Hepatocyte (in vitro differentiated cells): ENCODE results near the gene PISD. TPM values are rescaled to one million over a fixed set of nuclear protein-coding genes. Genes with fewer than 3 reads are reported as not detected.

ENCODE experiments used
- DNase-seq: peaks from one replicate; pipeline ENCODE4 v3.0.0-alpha.2; 2016; ENCODE audit warnings: low spot score
- H2AFZ ChIP-seq: fragments of 200-600 bp; sonication (generic); 2 replicates; pipeline ENCODE4 v1.6.0; 2016; ENCODE audit warnings: antibody characterized with exemption, mild to moderate bottlenecking
- H3K27ac ChIP-seq: fragments of 200-600 bp; sonication (generic); 2 replicates; pipeline ENCODE4 v1.5.1; 2016; ENCODE audit warnings: mild to moderate bottlenecking
- H3K27me3 ChIP-seq: fragments of 200-600 bp; sonication (generic); 2 replicates; pipeline ENCODE4 v1.6.1; 2016
- H3K36me3 ChIP-seq: fragments of 200-600 bp; sonication (generic); replicated peaks from 2 replicates; pipeline ENCODE4 v1.5.1; 2016; ENCODE audit warnings: low read depth; ENCODE audit not compliant: insufficient read depth
- H3K4me1 ChIP-seq: fragments of 200-600 bp; sonication (generic); 2 replicates; pipeline ENCODE4 v1.5.1; 2016; ENCODE audit warnings: mild to moderate bottlenecking, moderate library complexity; ENCODE audit not compliant: insufficient read depth
- H3K4me2 ChIP-seq: fragments of 200-600 bp; sonication (generic); 2 replicates; pipeline ENCODE4 v1.6.0; 2016
- H3K4me3 ChIP-seq: fragments of 200-600 bp; sonication (generic); 2 replicates; pipeline ENCODE4 v1.5.1; 2016; ENCODE audit warnings: mild to moderate bottlenecking
- H3K79me2 ChIP-seq: fragments of 200-600 bp; sonication (generic); 2 replicates; pipeline ENCODE4 v1.6.0; 2017; ENCODE audit warnings: mild to moderate bottlenecking
- H3K9me2 ChIP-seq: fragments of 200-600 bp; sonication (generic); replicated peaks from 2 replicates; pipeline ENCODE4 v1.6.0; 2017; ENCODE audit warnings: mild to moderate bottlenecking; ENCODE audit not compliant: insufficient read depth
- H3K9me3 ChIP-seq: fragments of 200-600 bp; sonication (generic); 2 replicates; pipeline ENCODE4 v1.5.1; 2016; ENCODE audit warnings: low read depth, mild to moderate bottlenecking
- H4K20me1 ChIP-seq: fragments of 200-600 bp; sonication (generic); 2 replicates; pipeline ENCODE4 v1.6.0; 2016; ENCODE audit warnings: mild to moderate bottlenecking; ENCODE audit not compliant: insufficient read depth, poor library complexity, severe bottlenecking
- EZH2 ChIP-seq: fragments of 200-600 bp; sonication (generic); IDR thresholded peaks from 2 replicates; pipeline ENCODE4 v1.6.1; 2016; ENCODE audit warnings: antibody characterized with exemption, mild to moderate bottlenecking, borderline replicate concordance
- EZH2phosphoT487 ChIP-seq: fragments of 200-600 bp; sonication (generic); IDR thresholded peaks from one replicate; pipeline ENCODE4 v1.6.1; 2018; ENCODE audit warnings: antibody characterized with exemption, mild to moderate bottlenecking, low read depth, moderate library complexity; ENCODE audit not compliant: unreplicated experiment, severe bottlenecking
- WGBS: methylation state at CpG from one replicate; pipeline ENCODE4 v1.1.6; 2016; ENCODE audit warnings: low lambda C conversion rate; ENCODE audit errors: missing lambda C conversion rate; 5-methylcytosine and 5-hydroxymethylcytosine counted together
- polyA plus RNA-seq: library from polyadenylated mRNA; unstranded; fragments of >200 nt; fragmentation: Nextera tagmentation; extraction: Ambion mirVana; gene quantifications from 2 replicates; pipeline ENCODE4 v1.2.1, GENCODE V29; 2016
- total RNA-seq: library from RNA; depleted of rRNA; stranded (reverse); fragments of >200 nt; gene quantifications from 2 replicates; pipeline ENCODE4 v1.2.3, GENCODE V29; 2014
- TF ChIP-seq, protein P1 (sequence below): fragments of 200-600 bp; sonication (generic); IDR thresholded peaks from 2 replicates; pipeline ENCODE4 v1.5.1; 2016; ENCODE audit warnings: antibody characterized with exemption, mild to moderate bottlenecking; ENCODE audit not compliant: poor library complexity

Gene PISD
- total and polyA plus RNA-seq, 2 experiments from 2014 or later = 46.2 to 62.9 TPM

DNA sequence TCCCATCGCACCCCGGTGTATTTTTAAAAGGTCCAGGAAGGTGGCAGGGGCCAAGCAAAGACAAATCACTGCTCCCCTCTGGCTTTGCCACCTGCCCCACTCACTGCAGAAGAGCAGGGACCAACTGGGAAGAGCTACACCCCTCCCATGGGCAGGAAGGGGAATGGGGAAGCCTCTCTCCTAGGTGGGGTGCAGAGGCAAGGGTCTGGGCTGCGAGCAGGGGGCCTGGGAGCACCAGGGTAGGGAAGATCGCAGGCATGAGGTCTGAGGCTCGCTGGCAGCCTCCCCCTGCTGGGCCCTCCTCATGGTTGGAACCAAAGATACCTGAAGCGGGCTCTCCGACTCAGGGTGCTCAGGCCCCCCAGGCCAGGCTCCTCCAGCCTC is 36.8 kb downstream of the PISD start:
- Histone ChIP-seq H3K4me3 (no peak overlapping the region), H4K20me1 (peaks cover 45% of the 10 kb centered on the region), H3K9me2 (no peaks in the 10 kb centered on the region), H3K27ac (peak overlapping the region; percentile 16), H3K4me1 (peaks cover 31% of the 10 kb centered on the region), H3K9me3 (no peaks in the 10 kb centered on the region), H2AFZ (no peak overlapping the region), H3K79me2 (peaks cover 73% of the 10 kb centered on the region), H3K4me2 (peak overlapping the region; percentile 12), H3K36me3 (no peaks in the 10 kb centered on the region), H3K27me3 (no peaks in the 10 kb centered on the region)
- WGBS = 98% methylated on average over 6 of the region's 7 CpGs
- DNase-seq = no peak
- TF ChIP-seq, protein P1, sequence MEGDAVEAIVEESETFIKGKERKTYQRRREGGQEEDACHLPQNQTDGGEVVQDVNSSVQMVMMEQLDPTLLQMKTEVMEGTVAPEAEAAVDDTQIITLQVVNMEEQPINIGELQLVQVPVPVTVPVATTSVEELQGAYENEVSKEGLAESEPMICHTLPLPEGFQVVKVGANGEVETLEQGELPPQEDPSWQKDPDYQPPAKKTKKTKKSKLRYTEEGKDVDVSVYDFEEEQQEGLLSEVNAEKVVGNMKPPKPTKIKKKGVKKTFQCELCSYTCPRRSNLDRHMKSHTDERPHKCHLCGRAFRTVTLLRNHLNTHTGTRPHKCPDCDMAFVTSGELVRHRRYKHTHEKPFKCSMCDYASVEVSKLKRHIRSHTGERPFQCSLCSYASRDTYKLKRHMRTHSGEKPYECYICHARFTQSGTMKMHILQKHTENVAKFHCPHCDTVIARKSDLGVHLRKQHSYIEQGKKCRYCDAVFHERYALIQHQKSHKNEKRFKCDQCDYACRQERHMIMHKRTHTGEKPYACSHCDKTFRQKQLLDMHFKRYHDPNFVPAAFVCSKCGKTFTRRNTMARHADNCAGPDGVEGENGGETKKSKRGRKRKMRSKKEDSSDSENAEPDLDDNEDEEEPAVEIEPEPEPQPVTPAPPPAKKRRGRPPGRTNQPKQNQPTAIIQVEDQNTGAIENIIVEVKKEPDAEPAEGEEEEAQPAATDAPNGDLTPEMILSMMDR = no peak
- no peak for TF ChIP-seq EZH2phosphoT487

DNA sequence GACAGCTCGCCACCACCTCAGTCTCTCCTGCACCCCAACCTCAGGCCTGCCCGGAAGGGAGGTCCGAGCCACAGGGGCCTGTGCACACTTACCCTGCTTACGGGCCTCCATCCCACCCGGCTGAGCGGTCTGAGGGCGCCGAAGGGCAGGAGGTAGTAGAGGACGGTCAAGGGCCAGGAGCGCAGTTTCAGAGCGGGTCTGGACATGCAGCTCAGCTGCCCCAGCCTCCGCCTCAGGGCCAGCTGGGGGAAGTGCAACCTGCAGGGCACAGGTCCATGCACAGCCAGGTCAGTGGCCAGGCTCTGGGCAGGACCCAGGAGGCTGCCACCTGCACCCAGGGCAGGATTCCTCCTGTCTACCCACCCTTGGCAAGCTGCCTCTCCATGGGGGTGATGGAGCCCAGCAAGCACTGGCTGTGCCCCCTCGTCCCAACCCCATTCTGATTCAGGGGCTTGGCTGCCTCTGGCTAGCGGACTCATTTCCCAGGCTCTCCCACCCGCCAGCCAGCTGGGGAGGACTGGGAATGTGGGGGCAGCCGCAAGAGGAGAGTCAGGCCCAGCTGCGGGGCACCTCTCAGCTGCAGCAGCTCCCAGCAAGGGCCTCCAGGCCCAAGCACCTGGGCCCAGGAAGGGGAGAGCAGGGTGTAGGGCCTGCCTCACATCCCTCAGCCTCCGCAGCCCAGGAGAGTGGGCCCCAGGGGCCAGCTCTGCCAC is 38.3 kb downstream of the PISD start:
- Histone ChIP-seq H3K9me2 (no peaks in the 10 kb centered on the region), H3K4me1 (peaks cover 24% of the 10 kb centered on the region), H2AFZ (no peak overlapping the region), H4K20me1 (peaks cover 40% of the 10 kb centered on the region), H3K79me2 (peaks cover 59% of the 10 kb centered on the region), H3K9me3 (no peaks in the 10 kb centered on the region), H3K27ac (no peak overlapping the region), H3K36me3 (no peaks in the 10 kb centered on the region), H3K27me3 (no peaks in the 10 kb centered on the region), H3K4me2 (no peak overlapping the region), H3K4me3 (no peak overlapping the region)
- DNase-seq = no peak
- WGBS = 96% methylated on average over 18 of the region's 18 CpGs
- TF ChIP-seq EZH2phosphoT487 = no peak
- no peak for TF ChIP-seq EZH2
- TF ChIP-seq, protein P1 = no peak

DNA sequence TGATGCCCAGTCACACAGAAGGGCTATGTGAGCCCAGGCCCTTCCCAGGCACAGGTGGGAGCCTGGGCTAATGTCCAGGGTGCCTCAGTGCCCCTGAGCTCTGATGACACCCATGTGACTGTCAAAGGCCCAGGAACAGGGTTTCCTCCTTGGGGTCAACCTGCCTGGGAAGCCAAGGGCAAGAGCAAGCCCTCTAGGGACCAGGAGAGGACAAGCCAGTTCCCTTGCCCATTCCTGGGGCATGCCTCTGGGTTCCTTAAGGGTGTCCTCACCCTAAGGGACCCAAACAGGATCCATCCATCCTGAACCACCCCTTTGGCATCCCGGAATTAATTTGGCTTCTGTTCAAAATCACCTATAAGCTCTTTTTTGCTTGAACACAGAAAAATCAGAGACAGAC is 39.0 kb downstream of the PISD start:
- Histone ChIP-seq H3K79me2 (peaks cover 51% of the 10 kb centered on the region), H3K27ac (no peak overlapping the region), H3K36me3 (no peaks in the 10 kb centered on the region)

More for the DNA sequence above, 39.0 kb downstream of the PISD start:
- Histone ChIP-seq H3K4me2 (no peak overlapping the region), H3K4me1 (peaks cover 20% of the 10 kb centered on the region), H3K27me3 (no peaks in the 10 kb centered on the region), H3K9me3 (no peaks in the 10 kb centered on the region), H3K4me3 (no peak overlapping the region), H2AFZ (no peak overlapping the region), H3K9me2 (no peaks in the 10 kb centered on the region), H4K20me1 (peaks cover 40% of the 10 kb centered on the region)
- no peak for DNase-seq
- WGBS = 100% methylated on average over 1 of the region's 1 CpG
- TF ChIP-seq, protein P1 = no peak
- TF ChIP-seq EZH2phosphoT487 = no peak
- TF ChIP-seq EZH2 = no peak
